RWPE2 (cell line): ENCODE results near the gene B3GLCT.

ENCODE experiments used
- ATAC-seq: fragments of 200-7000 bp; cut with Tn5 transposase; 3 replicates; pipeline ENCODE4 v1.9.1; 2021; ENCODE audit warnings: low read depth
- DNase-seq: peaks from one replicate; pipeline ENCODE4 v3.0.0-alpha.2; 2020; ENCODE audit warnings: low spot score
- H3K27ac ChIP-seq: fragments of 450-650 bp; 2 replicates; pipeline ENCODE4 v1.5.1; 2017; ENCODE audit warnings: mild to moderate bottlenecking; ENCODE audit not compliant: poor library complexity, severe bottlenecking
- H3K27me3 ChIP-seq: fragments of 250-450 bp; sonication (Bioruptor Pico); 2 replicates; pipeline ENCODE4 v1.5.1; 2021; ENCODE audit warnings: mild to moderate bottlenecking, moderate library complexity; ENCODE audit not compliant: insufficient read depth, poor library complexity, severe bottlenecking
- H3K36me3 ChIP-seq: fragments of 250-450 bp; sonication (Bioruptor Pico); 2 replicates; pipeline ENCODE4 v1.5.1; 2020; ENCODE audit warnings: low read depth, mild to moderate bottlenecking, moderate library complexity
- H3K4me1 ChIP-seq: fragments of 250-450 bp; sonication (Bioruptor Pico); 2 replicates; pipeline ENCODE4 v1.5.1; 2021; ENCODE audit warnings: mild to moderate bottlenecking, moderate library complexity; ENCODE audit not compliant: insufficient read depth, poor library complexity, severe bottlenecking
- H3K4me3 ChIP-seq: fragments of 250-450 bp; sonication (Bioruptor Pico); 2 replicates; pipeline ENCODE4 v1.5.1; 2021; ENCODE audit warnings: mild to moderate bottlenecking, moderate library complexity; ENCODE audit not compliant: severe bottlenecking
- H3K9me3 ChIP-seq: fragments of 250-450 bp; sonication (Bioruptor Pico); 2 replicates; pipeline ENCODE4 v1.5.1; 2021; ENCODE audit warnings: mild to moderate bottlenecking, moderate library complexity; ENCODE audit not compliant: severe bottlenecking
- CTCF ChIP-seq: fragments of 450-650 bp; IDR thresholded peaks from one replicate; pipeline ENCODE4 v1.5.1; 2017; ENCODE audit warnings: mild to moderate bottlenecking, moderate library complexity; ENCODE audit not compliant: poor library complexity, severe bottlenecking

B3GLCT gene

GRCh38 chr13:31263346-31263745 is 63.6 kb downstream of the B3GLCT start:
- ATAC-seq (no peak), DNase-seq (no peak)
- Histone ChIP-seq H3K4me1 (no peaks in the 10 kb centered on the region), H3K36me3 (no peaks in the 10 kb centered on the region), H3K27ac (no peak overlapping the region), H3K9me3 (no peaks in the 10 kb centered on the region), H3K4me3 (no peak overlapping the region), H3K27me3 (no peaks in the 10 kb centered on the region)
- no peak for TF ChIP-seq CTCF

GRCh38 chr13:31264151-31264550 is 64.4 kb downstream of the B3GLCT start:
- no peaks in the 10 kb centered on the region for H3K4me1 ChIP-seq
- no peaks in the 10 kb centered on the region for H3K27me3 ChIP-seq
- H3K4me3 ChIP-seq = no peak overlapping the region
- H3K36me3 ChIP-seq = no peaks in the 10 kb centered on the region
- DNase-seq (no peak), ATAC-seq (no peak)
- no peak overlapping the region for H3K27ac ChIP-seq
- TF ChIP-seq CTCF = no peak
- no peaks in the 10 kb centered on the region for H3K9me3 ChIP-seq

- DNase-seq (no peak), ATAC-seq (no peak)
- Histone ChIP-seq H3K4me1 (no peaks in the 10 kb centered on the region), H3K27ac (no peak overlapping the region), H3K4me3 (no peak overlapping the region), H3K9me3 (no peaks in the 10 kb centered on the region), H3K27me3 (no peaks in the 10 kb centered on the region), H3K36me3 (no peaks in the 10 kb centered on the region)
- TF ChIP-seq CTCF = no peak
These were observed 67.5 kb downstream of the B3GLCT start for GRCh38 chr13:31267126-31267784.

- Histone ChIP-seq H3K27ac (no peak overlapping the region), H3K4me1 (no peaks in the 10 kb centered on the region), H3K36me3 (no peaks in the 10 kb centered on the region), H3K4me3 (no peak overlapping the region), H3K27me3 (no peaks in the 10 kb centered on the region), H3K9me3 (no peaks in the 10 kb centered on the region)
- ATAC-seq = no peak
- TF ChIP-seq CTCF = no peak
- DNase-seq = no peak
These were observed 74.6 kb downstream of the B3GLCT start for GRCh38 chr13:31274390-31274789.

GRCh38 chr13:31276421-31276820 is 76.6 kb downstream of the B3GLCT start:
- ATAC-seq = no peak
- TF ChIP-seq CTCF = no peak
- DNase-seq = no peak
- no peaks in the 10 kb centered on the region for H3K4me1 ChIP-seq
- H3K36me3 ChIP-seq = no peaks in the 10 kb centered on the region
- H3K27me3 ChIP-seq = no peaks in the 10 kb centered on the region
- H3K27ac ChIP-seq = no peak overlapping the region
- no peak overlapping the region for H3K4me3 ChIP-seq
- H3K9me3 ChIP-seq = no peaks in the 10 kb centered on the region
